NCI-H526 (cell line): Measurements from ENCODE around the gene SIAH2.
A peak's percentile ranks its signal among the peaks of the same experiment; 100 is the strongest.

ENCODE experiments used
- DNase-seq, 2 experiments: peaks; one replicate each; lab custom pipeline; 2025; lab: John Stamatoyannopoulos, UW

The SIAH2 gene

GRCh38 chr3:150747886-150748683, 14.9 kb downstream of the SIAH2 start:
- DNase-seq: no peak

DNA sequence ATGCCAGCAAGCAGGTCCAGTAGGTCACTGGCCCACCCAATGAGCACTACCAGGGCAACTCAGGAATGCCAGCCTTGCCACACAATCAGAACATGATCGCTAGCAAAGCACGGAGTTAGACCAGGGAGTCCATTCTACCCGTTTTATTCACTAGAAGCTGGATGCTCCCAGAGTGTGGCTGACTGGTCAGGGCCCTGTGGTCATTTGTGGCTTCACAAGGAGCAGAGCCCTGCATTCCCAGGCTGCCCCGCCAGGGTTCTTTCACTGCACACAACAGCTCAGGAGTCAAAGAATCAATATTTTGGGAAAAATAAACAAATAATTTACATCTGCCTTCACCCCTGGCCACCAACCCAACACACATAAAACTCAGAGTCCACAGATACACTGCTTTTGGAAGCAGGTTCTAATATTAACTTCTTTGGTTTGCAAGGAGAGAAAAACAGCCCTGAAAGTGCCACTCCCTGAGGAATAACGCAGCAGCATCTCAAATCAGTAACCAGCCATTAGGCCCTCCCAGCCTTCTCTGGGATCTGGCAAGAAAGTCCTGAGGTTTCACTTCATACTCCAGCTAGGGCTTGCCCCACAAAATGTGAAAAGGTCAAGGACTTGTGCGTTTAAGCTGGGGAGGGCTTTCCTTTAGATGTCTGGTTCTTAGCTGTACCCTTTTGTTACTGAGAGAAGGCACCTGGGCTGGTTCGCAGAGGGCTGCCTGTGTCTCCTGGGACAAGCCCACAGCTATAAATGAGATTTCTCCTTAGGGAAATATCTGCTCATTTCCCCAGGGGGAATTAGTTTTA, 16.0 kb downstream of the SIAH2 start:
- DNase-seq: peak in 1 of 2 experiments; percentile 20

- DNase-seq: no peak
These were observed 17.1 kb downstream of the SIAH2 start for GRCh38 chr3:150745832-150746231.

- DNase-seq: no peak
These were observed 18.1 kb downstream of the SIAH2 start for GRCh38 chr3:150744919-150745211.

DNA sequence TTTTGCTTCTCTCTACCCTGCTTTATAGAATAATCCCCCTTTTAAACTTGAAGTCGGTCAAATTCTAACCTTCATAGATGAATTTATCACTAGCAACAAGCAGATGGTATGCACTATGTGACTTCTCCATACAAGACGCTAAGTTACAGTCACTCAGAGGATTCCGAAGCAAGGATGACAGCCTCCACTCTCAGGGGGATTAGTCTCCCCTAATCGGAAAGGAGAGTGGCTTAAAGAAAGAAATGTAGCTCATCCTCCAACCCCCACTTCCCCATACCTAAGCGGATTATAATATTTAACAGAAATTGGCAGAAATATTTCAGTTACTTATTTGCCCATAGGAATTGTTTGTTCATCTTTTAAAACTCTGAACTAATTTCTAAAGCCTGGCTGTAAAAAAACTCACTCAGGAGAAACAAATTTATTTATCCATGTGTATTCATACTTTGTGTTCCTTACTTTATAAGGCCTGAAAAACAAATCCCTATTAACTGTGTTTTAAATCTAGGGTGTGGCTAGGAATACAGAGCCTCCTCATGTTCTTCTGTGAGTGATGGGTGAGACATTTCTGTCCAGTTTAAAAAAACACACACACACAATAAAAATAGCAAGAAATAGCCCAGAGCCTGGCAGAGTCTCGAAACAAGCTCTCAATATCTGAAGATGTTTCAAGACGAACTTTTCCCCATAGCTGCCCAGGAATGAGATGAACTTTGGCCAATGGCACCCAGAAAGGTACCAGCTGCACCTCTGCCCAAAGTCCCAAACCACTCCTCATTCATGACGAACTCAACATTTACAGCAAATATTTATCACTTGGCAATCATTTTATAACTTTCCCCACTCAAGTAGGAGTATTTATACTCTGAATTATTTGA, 18.7 kb downstream of the SIAH2 start:
- no peak for DNase-seq

GRCh38 chr3:150743508-150743907, 19.5 kb downstream of the SIAH2 start:
- DNase-seq: no peak

DNA sequence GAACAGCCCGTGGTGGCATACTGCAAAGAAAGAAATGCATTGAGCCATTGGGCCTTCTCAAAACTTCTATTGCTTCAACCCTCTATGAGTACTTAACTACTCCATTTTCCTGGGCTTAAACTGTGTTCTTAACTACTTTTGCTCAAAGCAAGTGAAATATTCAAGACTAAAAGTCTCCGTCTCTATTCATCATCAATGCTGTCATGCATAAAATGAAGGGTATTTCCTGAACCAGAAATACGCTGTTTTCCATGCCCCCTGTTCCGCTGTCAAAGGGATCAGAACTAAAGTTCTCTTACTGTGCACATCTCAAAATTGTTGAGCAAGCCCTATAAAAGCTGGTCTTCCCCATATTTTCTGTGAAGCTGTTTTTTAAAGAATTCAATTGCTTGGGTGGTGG, 20.3 kb downstream of the SIAH2 start:
- DNase-seq: no peak

GRCh38 chr3:150742141-150742523, 20.8 kb downstream of the SIAH2 start:
- no peak for DNase-seq

DNA sequence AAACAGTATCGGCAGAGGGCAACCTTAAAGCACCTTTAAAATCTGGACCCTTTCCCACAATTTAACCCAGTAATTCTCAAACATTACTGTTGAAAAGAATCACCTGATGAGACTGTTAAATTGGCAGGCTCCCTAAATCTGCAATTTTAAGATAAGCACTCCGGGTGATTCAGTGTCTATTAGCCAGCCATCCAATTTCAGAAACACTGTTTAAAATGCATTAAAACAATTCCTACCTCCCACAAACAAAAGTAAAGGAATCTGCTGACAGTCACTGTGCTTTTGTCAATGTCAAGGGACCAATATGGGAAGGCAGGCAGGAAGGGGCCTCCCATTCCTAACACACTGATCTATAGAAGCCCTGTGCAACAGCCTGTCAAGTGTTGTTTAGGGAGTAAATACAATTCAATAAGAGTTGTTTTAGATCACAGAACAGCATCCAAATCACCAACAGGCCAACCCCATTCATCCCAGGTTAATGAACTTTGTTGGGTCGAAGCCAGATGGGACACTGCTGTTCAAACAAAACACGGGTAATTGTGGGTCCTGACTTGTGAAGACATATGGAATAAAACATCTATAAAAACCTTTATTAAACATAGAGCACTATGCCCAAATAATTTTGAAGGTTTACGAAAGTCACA, 21.4 kb downstream of the SIAH2 start:
- no peak for DNase-seq

DNA sequence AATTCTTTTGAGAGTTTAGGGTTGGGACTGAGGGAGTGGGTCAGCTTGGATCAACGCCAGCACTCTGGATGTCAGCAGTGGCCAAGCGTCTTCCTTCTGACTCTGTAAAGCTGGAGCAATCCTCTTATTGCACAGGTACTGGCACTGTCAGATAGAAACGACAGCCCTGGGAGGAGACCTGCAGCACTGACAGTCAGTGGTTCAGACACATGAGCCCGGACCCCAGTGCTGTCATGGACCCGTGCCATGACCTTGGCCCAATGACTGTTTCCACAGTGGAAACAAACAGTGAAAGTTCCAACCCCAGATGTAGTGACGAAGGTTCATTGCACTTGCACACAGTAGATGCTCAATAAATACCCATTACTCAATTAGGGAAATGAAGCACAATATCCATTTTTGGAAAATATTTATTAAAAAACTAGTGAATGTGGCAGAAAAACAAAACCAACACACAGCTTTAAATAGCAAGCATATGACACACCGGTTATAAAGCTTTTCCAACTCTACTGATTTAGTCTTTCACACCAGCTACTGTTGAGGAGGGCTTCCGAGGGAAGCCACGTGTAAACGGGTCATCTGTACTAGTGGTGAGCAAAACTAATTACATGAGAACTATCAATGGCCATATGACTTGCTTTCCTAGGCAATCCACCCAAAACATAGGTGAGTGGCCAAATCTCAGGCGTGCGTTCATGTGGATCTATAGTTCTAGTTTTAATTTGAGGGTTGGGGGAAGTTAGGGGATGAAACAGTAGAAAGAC, 22.1 kb downstream of the SIAH2 start:
- DNase-seq: no peak

DNA sequence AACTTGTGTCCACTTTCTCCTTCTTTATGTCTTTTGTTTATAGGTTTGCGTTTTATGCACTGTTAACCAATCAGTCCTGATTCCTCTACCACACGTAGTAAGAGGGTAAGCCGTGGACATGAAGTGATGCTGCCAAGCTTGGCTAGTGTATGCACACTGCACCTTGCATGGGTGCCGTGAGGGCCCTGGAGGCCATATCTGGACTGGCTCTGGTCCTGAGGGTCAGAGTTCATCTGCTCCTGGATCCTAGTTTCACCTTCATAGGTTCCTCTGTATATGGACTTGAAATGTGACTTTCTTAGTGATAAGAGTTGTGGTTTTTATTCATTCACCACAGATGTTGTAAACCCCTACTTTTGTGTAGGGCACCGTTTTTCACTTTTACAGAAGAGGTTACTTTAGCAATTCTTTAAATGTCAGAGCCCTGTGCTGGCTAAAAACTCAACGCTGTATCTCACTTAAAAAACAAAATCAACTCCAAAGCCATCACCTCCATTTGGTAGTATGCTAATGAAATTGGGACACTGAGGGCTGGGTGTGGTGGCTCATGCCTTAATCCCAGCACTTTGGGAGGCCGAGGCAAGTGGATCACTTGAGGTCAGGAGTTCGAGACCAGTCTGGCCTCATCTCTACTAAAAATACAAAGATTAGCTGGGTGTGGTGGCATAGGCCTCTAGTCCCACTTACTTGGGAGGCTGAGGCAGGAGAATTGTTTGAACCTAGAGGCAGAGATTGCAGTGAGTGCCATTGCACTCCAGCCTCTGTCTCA, 22.9 kb downstream of the SIAH2 start:
- DNase-seq: no peak

- no peak for DNase-seq
These were observed 23.6 kb downstream of the SIAH2 start for GRCh38 chr3:150739200-150739863.

GRCh38 chr3:150738688-150739087, 24.3 kb downstream of the SIAH2 start:
- DNase-seq: peak in 1 of 2 experiments; percentile 18

DNA sequence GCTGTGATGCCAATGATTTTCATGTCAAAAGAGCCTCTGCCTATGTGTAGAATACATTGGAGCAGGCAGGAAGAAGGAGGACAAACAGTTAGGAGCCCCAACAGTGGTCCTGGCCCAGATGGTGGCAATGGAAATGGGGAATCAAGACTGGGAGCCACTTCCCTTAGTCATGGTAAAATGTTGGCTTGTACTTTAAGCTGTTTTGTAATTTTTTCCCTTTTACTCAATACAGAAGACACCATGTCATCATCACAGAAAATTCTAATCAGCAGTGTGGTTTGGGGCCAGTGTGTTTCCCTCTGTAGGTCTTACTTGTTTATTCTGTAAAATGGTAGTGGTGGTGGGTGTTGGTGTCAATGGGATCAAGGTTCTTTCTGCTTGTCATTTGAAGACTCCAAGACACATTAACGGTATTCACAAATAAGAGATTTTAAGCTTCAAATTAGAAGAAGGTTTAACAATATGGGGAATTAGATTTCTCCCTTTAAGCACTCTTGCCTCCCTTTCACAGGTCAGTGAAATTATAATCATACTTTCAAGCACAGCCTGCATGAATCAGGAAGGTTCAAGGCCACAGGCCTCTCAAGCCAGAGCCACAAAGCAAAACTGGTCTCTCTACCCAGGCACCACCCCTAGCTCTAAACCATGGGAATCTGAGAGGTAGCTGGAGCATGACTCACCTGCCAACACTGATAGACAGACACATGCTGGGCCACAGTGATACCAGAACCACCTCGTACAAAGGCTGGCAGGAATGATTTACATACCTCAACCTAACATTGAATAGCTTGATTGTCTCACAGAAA, 24.9 kb downstream of the SIAH2 start:
- peak in 1 of 2 experiments; percentile 45 for DNase-seq

GRCh38 chr3:150736903-150737832, 25.8 kb downstream of the SIAH2 start:
- DNase-seq: no peak

GRCh38 chr3:150736316-150736719, 26.7 kb downstream of the SIAH2 start:
- DNase-seq: no peak

DNA sequence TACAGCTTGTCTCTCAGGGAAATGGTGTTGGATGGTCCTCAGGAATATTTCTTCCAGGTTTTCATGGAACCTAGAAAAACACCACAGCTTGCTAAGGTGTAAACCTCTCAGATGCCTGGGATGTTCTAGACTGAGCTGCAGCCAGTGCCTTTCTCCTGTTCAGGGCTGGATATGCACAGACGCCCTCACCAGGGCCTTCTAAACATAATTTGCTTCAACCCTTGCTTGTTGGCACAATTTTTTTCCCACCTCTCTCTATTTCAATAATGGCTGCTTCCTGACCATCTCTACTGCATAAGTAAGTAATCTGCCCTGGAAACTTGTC, 28.2 kb downstream of the SIAH2 start:
- DNase-seq: no peak
